BLaER1 treated with 17β-estradiol and CSF1 and Interleukin-3, amounts not matched to agents 10 nM and 100 nM (cell line): ENCODE measurements around the gene CELF2.

Experiments used
- H3K27ac ChIP-seq, 11 experiments: shearing (Covaris generic); formaldehyde crosslinking; 2 replicates each; pipeline ENCODE4 v1.8.1; 2022
- H3K27me3 ChIP-seq, 11 experiments: shearing (Covaris generic); formaldehyde crosslinking; 2 replicates each; pipeline ENCODE4 v1.8.1; 2022
- H3K36me3 ChIP-seq, 11 experiments: shearing (Covaris generic); formaldehyde crosslinking; 2 replicates each; pipeline ENCODE4 v1.8.1; 2022
- H3K4me1 ChIP-seq, 10 experiments: shearing (Covaris generic); formaldehyde crosslinking; 2 replicates each; pipeline ENCODE4 v1.8.1; 2022
- H3K4me2 ChIP-seq, 11 experiments: shearing (Covaris generic); formaldehyde crosslinking; 2 replicates each; pipeline ENCODE4 v1.8.1; 2022
- H3K4me3 ChIP-seq, 10 experiments: shearing (Covaris generic); formaldehyde crosslinking; 2 replicates each; pipeline ENCODE4 v1.8.1; 2022
- H3K9ac ChIP-seq, 11 experiments: shearing (Covaris generic); formaldehyde crosslinking; 2 replicates each; pipeline ENCODE4 v1.8.1; 2022
- H3K9me3 ChIP-seq, 11 experiments: shearing (Covaris generic); formaldehyde crosslinking; replicated peaks in 1 of 11; 2 replicates each; pipeline ENCODE4 v1.8.1; 2022
- H4K20me1 ChIP-seq, 11 experiments: shearing (Covaris generic); formaldehyde crosslinking; 2 replicates each; pipeline ENCODE4 v1.8.1; 2022
- Cebpa-rat ChIP-seq, 11 experiments: shearing (Covaris generic); IDR thresholded peaks; 2 replicates each; pipeline ENCODE4 v1.8.1; 2022

The CELF2 gene

GRCh38 chr10:11153766-11154165, 136.1 kb downstream of the CELF2 start:
- no peak overlapping the region for H3K27ac ChIP-seq
- H3K4me1 ChIP-seq = peaks cover 38 to 55% (median 47%) of the 10 kb centered on the region in 10 experiments
- peak overlapping the region in 4 of 11 experiments; percentile 28 to 43 (median 43); a peak in 6 of 22 replicates for H3K4me2 ChIP-seq
- TF ChIP-seq Cebpa-rat (IDR thresholded peaks at IDR 0.05) = no peak
- no peaks in the 10 kb centered on the region for H3K36me3 ChIP-seq
- H3K9me3 ChIP-seq = peaks cover 0 to under 1% (median 0%) of the 10 kb centered on the region in 11 experiments; a peak in 2 of 22 replicates
- no peaks in the 10 kb centered on the region for H4K20me1 ChIP-seq
- H3K4me3 ChIP-seq = no peak overlapping the region
- no peak overlapping the region for H3K9ac ChIP-seq
- no peaks in the 10 kb centered on the region; a peak in 1 of 22 replicates for H3K27me3 ChIP-seq

- Histone ChIP-seq H3K4me2 (peak overlapping the region; percentile 16 to 55 (median 43); a peak in 21 of 22 replicates), H3K9ac (no peak overlapping the region), H3K9me3 (peaks cover 0 to 7% (median 5%) of the 10 kb centered on the region in 11 experiments; a peak in 15 of 22 replicates), H3K36me3 (no peaks in the 10 kb centered on the region), H3K27me3 (no peaks in the 10 kb centered on the region; a peak in 1 of 22 replicates), H3K4me3 (no peak overlapping the region), H3K27ac (no peak overlapping the region), H4K20me1 (no peaks in the 10 kb centered on the region), H3K4me1 (peaks cover 32 to 50% (median 42%) of the 10 kb centered on the region in 10 experiments)
- no peak for TF ChIP-seq Cebpa-rat (IDR thresholded peaks at IDR 0.05)
These were observed 136.7 kb downstream of the CELF2 start for GRCh38 chr10:11154333-11154732.

GRCh38 chr10:11154849-11155498, 137.3 kb downstream of the CELF2 start:
- H3K27me3 ChIP-seq = no peaks in the 10 kb centered on the region; a peak in 1 of 22 replicates
- no peaks in the 10 kb centered on the region for H3K36me3 ChIP-seq
- TF ChIP-seq Cebpa-rat (IDR thresholded peaks at IDR 0.05) = no peak
- H3K9me3 ChIP-seq = peaks cover 0 to 13% (median 11%) of the 10 kb centered on the region in 11 experiments; a peak in 15 of 22 replicates
- peaks cover 28 to 44% (median 40%) of the 10 kb centered on the region in 10 experiments for H3K4me1 ChIP-seq
- H3K27ac ChIP-seq = no peak overlapping the region
- no peak overlapping the region for H3K9ac ChIP-seq
- no peaks in the 10 kb centered on the region for H4K20me1 ChIP-seq
- H3K4me2 ChIP-seq = peak overlapping the region; percentile 16 to 55 (median 43); a peak in 21 of 22 replicates
- H3K4me3 ChIP-seq = no peak overlapping the region

- Histone ChIP-seq H4K20me1 (no peaks in the 10 kb centered on the region), H3K9ac (no peak overlapping the region), H3K4me1 (peaks cover 37 to 49% (median 42%) of the 10 kb centered on the region in 10 experiments), H3K27me3 (no peaks in the 10 kb centered on the region; a peak in 1 of 22 replicates), H3K36me3 (peaks cover 0 to under 1% (median 0%) of the 10 kb centered on the region in 11 experiments; a peak in 1 of 22 replicates), H3K4me3 (no peak overlapping the region), H3K4me2 (no peak overlapping the region), H3K9me3 (peaks cover 0 to 23% (median 16%) of the 10 kb centered on the region in 11 experiments; a peak in 17 of 22 replicates), H3K27ac (no peak overlapping the region)
- no peak for TF ChIP-seq Cebpa-rat (IDR thresholded peaks at IDR 0.05)
These were observed 138.8 kb downstream of the CELF2 start for GRCh38 chr10:11156480-11156879.

- Histone ChIP-seq H3K4me1 (peaks cover 44 to 59% (median 52%) of the 10 kb centered on the region in 10 experiments), H4K20me1 (no peaks in the 10 kb centered on the region)
These were observed 139.8 kb downstream of the CELF2 start for GRCh38 chr10:11157292-11158076.

GRCh38 chr10:11158080-11158479, 140.4 kb downstream of the CELF2 start:
- no peak overlapping the region for H3K4me3 ChIP-seq
- H3K9ac ChIP-seq = no peak overlapping the region
- H3K27ac ChIP-seq = no peak overlapping the region
- H3K4me1 ChIP-seq = peaks cover 49 to 65% (median 57%) of the 10 kb centered on the region in 10 experiments
- H3K36me3 ChIP-seq = peaks cover 0 to 7% (median 0%) of the 10 kb centered on the region in 11 experiments; a peak in 1 of 22 replicates
- peaks cover 0 to 30% (median 22%) of the 10 kb centered on the region in 11 experiments; a peak in 18 of 22 replicates for H3K9me3 ChIP-seq
- no peaks in the 10 kb centered on the region for H4K20me1 ChIP-seq
- H3K4me2 ChIP-seq = peak overlapping the region; percentile 0 to 47 (median 18); a peak in 16 of 22 replicates
- no peaks in the 10 kb centered on the region; a peak in 1 of 22 replicates for H3K27me3 ChIP-seq
- no peak for TF ChIP-seq Cebpa-rat (IDR thresholded peaks at IDR 0.05)

More at GRCh38 chr10:11157292-11158076, 139.8 kb downstream of the CELF2 start:
- peak overlapping the region; percentile 0 to 47 (median 18); a peak in 15 of 22 replicates for H3K4me2 ChIP-seq
- no peak overlapping the region for H3K9ac ChIP-seq
- H3K27ac ChIP-seq = no peak overlapping the region
- H3K4me3 ChIP-seq = no peak overlapping the region
- H3K27me3 ChIP-seq = no peaks in the 10 kb centered on the region; a peak in 1 of 22 replicates
- TF ChIP-seq Cebpa-rat (IDR thresholded peaks at IDR 0.05) = no peak
- peaks cover 0 to 7% (median 0%) of the 10 kb centered on the region in 11 experiments; a peak in 1 of 22 replicates for H3K36me3 ChIP-seq
- H3K9me3 ChIP-seq = peaks cover 0 to 30% (median 22%) of the 10 kb centered on the region in 11 experiments; a peak in 18 of 22 replicates

- peaks cover 0 to 7% (median 0%) of the 10 kb centered on the region in 11 experiments; a peak in 1 of 22 replicates for H3K36me3 ChIP-seq
These were observed 142.0 kb downstream of the CELF2 start for GRCh38 chr10:11159543-11160215.

GRCh38 chr10:11161096-11161495, 143.4 kb downstream of the CELF2 start:
- Histone ChIP-seq H3K27me3 (no peaks in the 10 kb centered on the region; a peak in 1 of 22 replicates), H3K9ac (peak overlapping the region in 8 of 11 experiments; percentile 96 to 99 (median 98); a peak in 15 of 22 replicates), H3K36me3 (peaks cover 0 to 7% (median 0%) of the 10 kb centered on the region in 11 experiments; a peak in 1 of 22 replicates), H3K4me1 (peaks cover 49 to 65% (median 52%) of the 10 kb centered on the region in 10 experiments), H3K9me3 (peaks cover 0 to 30% (median 22%) of the 10 kb centered on the region in 11 experiments; a peak in 18 of 22 replicates), H3K4me3 (peak overlapping the region in 2 of 10 experiments; percentile 8 to 27; a peak in 4 of 20 replicates), H4K20me1 (peaks cover 0 to 5% (median 0%) of the 10 kb centered on the region in 11 experiments; a peak in 4 of 22 replicates), H3K4me2 (peak overlapping the region; percentile 23 to 98 (median 93)), H3K27ac (peak overlapping the region; percentile 80 to 100 (median 98); a peak in 21 of 22 replicates)
- no peak for TF ChIP-seq Cebpa-rat (IDR thresholded peaks at IDR 0.05)

More at GRCh38 chr10:11159543-11160215, 142.0 kb downstream of the CELF2 start:
- H4K20me1 ChIP-seq = no peaks in the 10 kb centered on the region
- TF ChIP-seq Cebpa-rat (IDR thresholded peaks at IDR 0.05) = no peak
- peaks cover 54 to 71% (median 59%) of the 10 kb centered on the region in 10 experiments for H3K4me1 ChIP-seq
- peaks cover 0 to 30% (median 22%) of the 10 kb centered on the region in 11 experiments; a peak in 18 of 22 replicates for H3K9me3 ChIP-seq
- H3K4me3 ChIP-seq = no peak overlapping the region
- peak overlapping the region in 8 of 11 experiments; percentile 41 to 100 (median 98); a peak in 16 of 22 replicates for H3K27ac ChIP-seq
- H3K27me3 ChIP-seq = no peaks in the 10 kb centered on the region; a peak in 1 of 22 replicates
- no peak overlapping the region for H3K9ac ChIP-seq
- H3K4me2 ChIP-seq = peak overlapping the region in 6 of 11 experiments; percentile 86 to 98 (median 92); a peak in 10 of 22 replicates
